IMR-90 (cell line): Measurements from ENCODE around the gene BUB1B. TPM values are rescaled to one million over a fixed set of nuclear protein-coding genes. Genes with fewer than 3 reads are reported as not detected.

ENCODE experiments used
- ATAC-seq: fragments of 200-7000 bp; cut with Tn5 transposase; 2 replicates; pipeline ENCODE4 v1.9.1; 2020; ENCODE audit warnings: low read depth, mild to moderate bottlenecking, moderate library complexity
- BruUV-seq: library from RNA; stranded (reverse); fragments of 400-500 nt; replicated peaks from 2 replicates; lab custom pipeline; 2021; lab: Mats Ljungman, UMichigan
- CTCF ChIA-PET: fragments of 300-600 bp; formaldehyde crosslinking; extraction: SDS; loops from one replicate; lab custom pipeline; 2021; ENCODE audit warnings: antibody characterized with exemption; lab: Yijun Ruan, JAX
- POLR2A ChIA-PET: fragments of 300-600 bp; sonication (Branson Sonifier 250); formaldehyde crosslinking; loops from one replicate; lab custom pipeline; 2022; ENCODE audit warnings: antibody characterized with exemption; ENCODE audit not compliant: unreplicated experiment; lab: Charles Lee
- DNase-seq: peaks from one replicate; pipeline ENCODE4 v3.0.0; 2013
- H2AFZ ChIP-seq: replicated peaks from 2 replicates; pipeline ENCODE3; 2013; ENCODE audit warnings: low read length, mild to moderate bottlenecking; ENCODE audit not compliant: poor library complexity
- H2AK5ac ChIP-seq: 2 replicates; pipeline ENCODE4 v1.6.1; 2013; ENCODE audit warnings: low read depth, low read length, inconsistent platforms
- H2AK9ac ChIP-seq: replicated peaks from 2 replicates; pipeline ENCODE3; 2013; ENCODE audit warnings: mild to moderate bottlenecking, low read depth, low read length, moderate library complexity; ENCODE audit not compliant: poor library complexity
- H2BK120ac ChIP-seq: 2 replicates; pipeline ENCODE4 v1.6.1; 2013; ENCODE audit warnings: low read depth, low read length, inconsistent platforms
- H2BK15ac ChIP-seq: 3 replicates; pipeline ENCODE4 v1.6.1; 2013; ENCODE audit warnings: low read depth, low read length, inconsistent platforms
- H2BK20ac ChIP-seq: 2 replicates; pipeline ENCODE4 v1.6.1; 2013; ENCODE audit warnings: low read depth, mild to moderate bottlenecking, inconsistent platforms, low read length, moderate library complexity
- H2BK5ac ChIP-seq: 2 replicates; pipeline ENCODE4 v1.6.1; 2013; ENCODE audit warnings: mild to moderate bottlenecking, low read depth, low read length, inconsistent platforms; ENCODE audit not compliant: poor library complexity, severe bottlenecking
- H3K14ac ChIP-seq: replicated peaks from 2 replicates; pipeline ENCODE4 v1.6.1; 2013; ENCODE audit warnings: low read depth, low read length, inconsistent platforms
- H3K18ac ChIP-seq: 2 replicates; pipeline ENCODE4 v1.6.1; 2013; ENCODE audit warnings: low read depth, low read length, control low read depth
- H3K23ac ChIP-seq: 2 replicates; pipeline ENCODE4 v1.6.1; 2013; ENCODE audit warnings: low read depth, low read length, inconsistent platforms
- H3K27ac ChIP-seq: 2 replicates; pipeline ENCODE4 v1.5.1; 2013; ENCODE audit warnings: mild to moderate bottlenecking, control low read depth, low read length; ENCODE audit not compliant: insufficient read depth
- H3K27me3 ChIP-seq: 2 replicates; pipeline ENCODE4 v1.6.1; 2013; ENCODE audit warnings: low read length; ENCODE audit not compliant: control insufficient read depth, insufficient read depth
- H3K36me3 ChIP-seq: 2 replicates; pipeline ENCODE4 v1.6.1; 2013; ENCODE audit warnings: low read length, mixed read lengths; ENCODE audit not compliant: control insufficient read depth, insufficient read depth
- H3K4ac ChIP-seq: 2 replicates; pipeline ENCODE4 v1.6.1; 2013; ENCODE audit warnings: low read depth, low read length, inconsistent platforms
- H3K4me1 ChIP-seq: 2 replicates; pipeline ENCODE4 v1.6.1; 2013; ENCODE audit warnings: low read length, mixed read lengths; ENCODE audit not compliant: control insufficient read depth, insufficient read depth
- H3K4me2 ChIP-seq: 2 replicates; pipeline ENCODE4 v1.6.1; 2013; ENCODE audit warnings: low read depth, mild to moderate bottlenecking, control low read depth, low read length, moderate library complexity
- H3K4me3 ChIP-seq: 2 replicates; pipeline ENCODE4 v1.5.1; 2013; ENCODE audit warnings: low read depth, mild to moderate bottlenecking, control low read depth, low read length, moderate library complexity; ENCODE audit not compliant: insufficient read depth
- H3K56ac ChIP-seq: 2 replicates; pipeline ENCODE4 v1.6.1; 2013; ENCODE audit warnings: low read length, inconsistent platforms; ENCODE audit not compliant: insufficient read depth; ENCODE audit errors: extremely low read depth
- H3K79me1 ChIP-seq, 2 experiments: 2 replicates each; pipeline ENCODE4 v1.6.1; 2013; ENCODE audit warnings: low read length in 2 of 2, inconsistent platforms in 1 of 2, low read depth in 1 of 2
- H3K9ac ChIP-seq: 2 replicates; pipeline ENCODE4 v1.6.1; 2013; ENCODE audit warnings: low read depth, low read length, control low read depth
- H3K9me1 ChIP-seq: 2 replicates; pipeline ENCODE4 v1.6.1; 2013; ENCODE audit warnings: low read length, inconsistent platforms; ENCODE audit not compliant: insufficient read depth
- H3K9me3 ChIP-seq: 2 replicates; pipeline ENCODE4 v1.6.1; 2013; ENCODE audit warnings: low read length; ENCODE audit not compliant: control insufficient read depth, insufficient read depth
- H4K20me1 ChIP-seq: 2 replicates; pipeline ENCODE4 v1.6.1; 2013; ENCODE audit warnings: low read length, inconsistent platforms; ENCODE audit not compliant: insufficient read depth
- H4K5ac ChIP-seq: 2 replicates; pipeline ENCODE4 v1.6.1; 2013; ENCODE audit warnings: mild to moderate bottlenecking, low read depth, low read length, control low read depth
- H4K8ac ChIP-seq, 2 experiments: 2 replicates each; pipeline ENCODE4 v1.6.1; 2013; ENCODE audit warnings: low read depth in 2 of 2, low read length in 2 of 2, control low read depth in 1 of 2, inconsistent platforms in 1 of 2
- H4K91ac ChIP-seq: 2 replicates; pipeline ENCODE4 v1.6.1; 2013; ENCODE audit warnings: low read depth, low read length, inconsistent platforms; ENCODE audit not compliant: insufficient read depth
- BHLHE40 ChIP-seq: fragments of 150-350 bp; IDR thresholded peaks from 2 replicates; pipeline ENCODE4 v1.6.1; 2016; ENCODE audit warnings: mild to moderate bottlenecking, low read depth, low read length
- CHD1 ChIP-seq: IDR thresholded peaks from 2 replicates; pipeline ENCODE4 v1.6.1; 2012; ENCODE audit warnings: low read depth, low read length, improper control_type of control experiment
- ELK1 ChIP-seq: fragments of 150-350 bp; IDR thresholded peaks from 2 replicates; pipeline ENCODE4 v1.6.1; 2016; ENCODE audit warnings: low read depth, mild to moderate bottlenecking, low read length, moderate library complexity, borderline replicate concordance
- MAZ ChIP-seq: IDR thresholded peaks from 2 replicates; pipeline ENCODE4 v1.6.1; 2012; ENCODE audit warnings: low read depth, mild to moderate bottlenecking, low read length, improper control_type of control experiment, moderate library complexity, borderline replicate concordance
- MXI1 ChIP-seq: IDR thresholded peaks from 2 replicates; pipeline ENCODE4 v1.6.1; 2012; ENCODE audit warnings: low read depth, mild to moderate bottlenecking, low read length, moderate library complexity, borderline replicate concordance
- POLR2A ChIP-seq: IDR thresholded peaks from 2 replicates; pipeline ENCODE4 v1.6.1; 2012; ENCODE audit warnings: mild to moderate bottlenecking, low read depth, low read length
- SMC3 ChIP-seq: fragments of 150-350 bp; IDR thresholded peaks from 2 replicates; pipeline ENCODE4 v1.6.1; 2016; ENCODE audit warnings: low read depth, mild to moderate bottlenecking, antibody characterized with exemption, low read length, moderate library complexity
- USF2 ChIP-seq: fragments of 150-350 bp; IDR thresholded peaks from 2 replicates; pipeline ENCODE4 v1.6.1; 2017; ENCODE audit warnings: mild to moderate bottlenecking, antibody characterized with exemption, low read length, low read depth
- WGBS, 2 experiments: methylation state at CpG; one replicate each; pipeline versions ENCODE4 v1.1.5 to v1.1.7; 2013; ENCODE audit warnings: missing lambda C conversion rate in 2 of 2; ENCODE audit not compliant: insufficient read length in 1 of 2; ENCODE audit errors: extremely low coverage in 2 of 2; 5-methylcytosine and 5-hydroxymethylcytosine counted together
- dilution Hi-C: fragments of 300-500 bp; cut with HindIII; formaldehyde crosslinking; loops from one replicate; pipeline ENCODE4 v1.14.3; 2018; ENCODE audit warnings: low sequenced_read_pairs; ENCODE audit not compliant: unreplicated experiment
- in situ Hi-C: fragments of 300-500 bp; cut with MboI; formaldehyde crosslinking; loops from 3 replicates; pipeline ENCODE4 v1.14.3; 2019; ENCODE audit warnings: low sequenced_read_pairs, inconsistent platforms, mixed read lengths
- intact Hi-C: fragments of 100-400 bp; cut with micrococcal nuclease; formaldehyde crosslinking; loops from 2 replicates; pipeline ENCODE4 v1.10.0; 2022
- polyA plus RNA-seq, 3 experiments: library from polyadenylated mRNA; depleted of rRNA; stranded (reverse); fragments of >200 nt; gene quantifications; 2 replicates each; pipeline ENCODE4 v1.2.3, GENCODE V29; 2012; ENCODE audit warnings: low replicate concordance in 1 of 3
- total RNA-seq: library from RNA; depleted of rRNA; stranded (reverse); fragments of >200 nt; gene quantifications from 2 replicates; pipeline ENCODE4 v1.2.3, GENCODE V29; 2012
- TF ChIP-seq, protein P1 (sequence below): conservative IDR thresholded peaks from 2 replicates; pipeline ENCODE4 v1.5.1; 2012; ENCODE audit warnings: mild to moderate bottlenecking, low read depth, low read length, improper control_type of control experiment

BUB1B gene
- total and polyA plus RNA-seq, 2 of the 4 experiments (the other 2 are of a cell fraction): 15.6 to 24.7 TPM

GRCh38 chr15:40239404-40239692 lies 78.5 kb downstream of the BUB1B start:
- H2AFZ ChIP-seq: peak overlapping the region; percentile 84
- H2BK20ac ChIP-seq: no peak overlapping the region
- WGBS, 2 experiments: 30% methylated on average over 4 of the region's 5 CpGs; no CpG with 5 or more reads in 1 of the 2 experiments
- H3K79me1 ChIP-seq: no peaks in the 10 kb centered on the region
- H3K4me1 ChIP-seq: peaks cover 3% of the 10 kb centered on the region; the same call in 1 of the 2 replicates
- H3K9me3 ChIP-seq: no peaks in the 10 kb centered on the region
- in situ Hi-C loops (no loop called here), dilution Hi-C loops (no loop called here), intact Hi-C loops (no loop called here)
- H4K5ac ChIP-seq: no peak overlapping the region
- H2AK9ac ChIP-seq: no peak overlapping the region
- no peak overlapping the region for H3K56ac ChIP-seq
- H3K4ac ChIP-seq: no peak overlapping the region
- no peaks in the 10 kb centered on the region for H4K20me1 ChIP-seq
- ATAC-seq: no peak
- no TSS peak for BruUV-seq
- H3K23ac ChIP-seq: no peak overlapping the region
- H2BK5ac ChIP-seq: no peak overlapping the region
- H3K4me3 ChIP-seq: peak overlapping the region; percentile 42
- H3K18ac ChIP-seq: no peak overlapping the region
- H4K8ac ChIP-seq: no peak overlapping the region
- CTCF ChIA-PET: interaction anchor here (0.5 to 1.5 kb wide), 3 partner anchors 35 to 192 kb away, joined by 3 to 7 read pairs (median 3); no protein-coding TSS in a partner anchor
- no peak overlapping the region for H2AK5ac ChIP-seq
- no peak overlapping the region for H2BK15ac ChIP-seq
- DNase-seq: no peak
- no peak overlapping the region for H4K91ac ChIP-seq
- H3K27me3 ChIP-seq: peaks cover 18% of the 10 kb centered on the region; the same call in 1 of the 2 replicates
- no peak overlapping the region for H3K14ac ChIP-seq
- no peak for TF ChIP-seq USF2
- no peak for TF ChIP-seq POLR2A
- no peak for TF ChIP-seq MXI1
- no peak for TF ChIP-seq ELK1
- TF ChIP-seq BHLHE40: no peak
- TF ChIP-seq, protein P1, sequence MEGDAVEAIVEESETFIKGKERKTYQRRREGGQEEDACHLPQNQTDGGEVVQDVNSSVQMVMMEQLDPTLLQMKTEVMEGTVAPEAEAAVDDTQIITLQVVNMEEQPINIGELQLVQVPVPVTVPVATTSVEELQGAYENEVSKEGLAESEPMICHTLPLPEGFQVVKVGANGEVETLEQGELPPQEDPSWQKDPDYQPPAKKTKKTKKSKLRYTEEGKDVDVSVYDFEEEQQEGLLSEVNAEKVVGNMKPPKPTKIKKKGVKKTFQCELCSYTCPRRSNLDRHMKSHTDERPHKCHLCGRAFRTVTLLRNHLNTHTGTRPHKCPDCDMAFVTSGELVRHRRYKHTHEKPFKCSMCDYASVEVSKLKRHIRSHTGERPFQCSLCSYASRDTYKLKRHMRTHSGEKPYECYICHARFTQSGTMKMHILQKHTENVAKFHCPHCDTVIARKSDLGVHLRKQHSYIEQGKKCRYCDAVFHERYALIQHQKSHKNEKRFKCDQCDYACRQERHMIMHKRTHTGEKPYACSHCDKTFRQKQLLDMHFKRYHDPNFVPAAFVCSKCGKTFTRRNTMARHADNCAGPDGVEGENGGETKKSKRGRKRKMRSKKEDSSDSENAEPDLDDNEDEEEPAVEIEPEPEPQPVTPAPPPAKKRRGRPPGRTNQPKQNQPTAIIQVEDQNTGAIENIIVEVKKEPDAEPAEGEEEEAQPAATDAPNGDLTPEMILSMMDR: no peak
- no peak for TF ChIP-seq SMC3
- no peak for TF ChIP-seq MAZ
- no peak for TF ChIP-seq CHD1
- no peaks in the 10 kb centered on the region for H3K36me3 ChIP-seq
- H3K4me2 ChIP-seq: peak overlapping the region; percentile 84
- H2BK120ac ChIP-seq: no peak overlapping the region
- POLR2A ChIA-PET: no interaction called here
- no peak overlapping the region for H3K27ac ChIP-seq
- no peaks in the 10 kb centered on the region for H3K9me1 ChIP-seq
- H3K9ac ChIP-seq: no peak overlapping the region
